Endothelial cell of umbilical vein (primary cell): ENCODE results near the gene FASLG. TPM values are rescaled to one million over a fixed set of nuclear protein-coding genes. Genes with fewer than 3 reads are reported as not detected.

Source experiments
- BruUV-seq: library from RNA; stranded (reverse); fragments of 400-500 nt; replicated peaks from 2 replicates; lab custom pipeline; 2021; lab: Mats Ljungman, UMichigan
- CTCF ChIA-PET: fragments of 300-600, 350-600 bp; sonication (Branson Sonifier 250); formaldehyde crosslinking; loops from one replicate; lab custom pipeline; 2021; ENCODE audit warnings: antibody characterized with exemption, inconsistent platforms; lab: Charles Lee
- POLR2A ChIA-PET: fragments of 300-600, 350-600 bp; sonication (Branson Sonifier 250); formaldehyde crosslinking; loops from one replicate; lab custom pipeline; 2021; ENCODE audit warnings: antibody characterized with exemption, inconsistent platforms; lab: Charles Lee
- DNase-seq: peaks from one replicate; pipeline ENCODE4 v3.0.0-alpha.2; 2011; ENCODE audit warnings: low read depth, low spot score
- FAIRE-seq: peaks from 2 replicates; lab custom pipeline; 2011; peaks lifted over from hg19 to GRCh38; lab: Jason Lieb, UNC
- H2AFZ ChIP-seq: 2 replicates; pipeline ENCODE4 v1.6.0; 2012; ENCODE audit warnings: low read depth, low read length, control low read depth, inconsistent platforms
- H3K27ac ChIP-seq: 2 replicates; pipeline ENCODE4 v1.5.1; 2011; ENCODE audit warnings: low read depth, mild to moderate bottlenecking, control low read depth, low read length, moderate library complexity; ENCODE audit not compliant: insufficient read depth
- H3K27me3 ChIP-seq, 2 experiments: 2 replicates each; pipeline versions ENCODE4 v1.6.0 to v1.6.1; 2011; ENCODE audit warnings: low read length in 2 of 2, mixed read lengths in 1 of 2; ENCODE audit not compliant: control insufficient read depth in 2 of 2, insufficient read depth in 2 of 2
- H3K36me3 ChIP-seq, 2 experiments: 2 replicates in 1 of 2; 3 replicates in 1 of 2; pipeline ENCODE4 v1.5.1; 2011; ENCODE audit warnings: low read length in 2 of 2, mild to moderate bottlenecking in 1 of 2, moderate library complexity in 1 of 2; ENCODE audit not compliant: control insufficient read depth in 2 of 2, insufficient read depth in 2 of 2; ENCODE audit errors: extremely low read depth in 1 of 2
- H3K4me1 ChIP-seq: 3 replicates; pipeline ENCODE4 v1.5.1; 2011; ENCODE audit warnings: mild to moderate bottlenecking, low read length; ENCODE audit not compliant: control insufficient read depth, insufficient read depth; ENCODE audit errors: extremely low read depth
- H3K4me2 ChIP-seq: 2 replicates; pipeline ENCODE4 v1.6.1; 2011; ENCODE audit warnings: low read length, control low read depth, mixed read lengths; ENCODE audit not compliant: insufficient read depth
- H3K4me3 ChIP-seq, 3 experiments: fragments of 200-600 bp in 1 of 3; sonication (generic), shearing (Covaris generic) in 1 of 3; replicated peaks in 1 of 3; 2 replicates each; pipeline ENCODE4 v1.5.1; 2011 to 2016; ENCODE audit warnings: control low read depth in 3 of 3, low read length in 3 of 3, mild to moderate bottlenecking in 2 of 3, inconsistent platforms in 1 of 3, low read depth in 1 of 3, moderate library complexity in 1 of 3; ENCODE audit not compliant: insufficient read depth in 1 of 3
- H3K79me2 ChIP-seq: 2 replicates; pipeline ENCODE4 v1.6.0; 2012; ENCODE audit warnings: low read length, inconsistent platforms; ENCODE audit not compliant: control insufficient read depth, insufficient read depth
- H3K9ac ChIP-seq: replicated peaks from 2 replicates; pipeline ENCODE3; 2011; ENCODE audit warnings: low read length, control low read depth; ENCODE audit not compliant: insufficient read depth; ENCODE audit errors: extremely low read depth
- H3K9me1 ChIP-seq: replicated peaks from 3 replicates; pipeline ENCODE4 v1.6.0; 2011; ENCODE audit warnings: mild to moderate bottlenecking, low read length; ENCODE audit not compliant: control insufficient read depth, insufficient read depth; ENCODE audit errors: extremely low read depth
- H3K9me3 ChIP-seq: replicated peaks from 2 replicates; pipeline ENCODE4 v1.5.1; 2012; ENCODE audit warnings: low read length, inconsistent platforms; ENCODE audit not compliant: control insufficient read depth, insufficient read depth
- H4K20me1 ChIP-seq: replicated peaks from 2 replicates; pipeline ENCODE3; 2011; ENCODE audit warnings: mild to moderate bottlenecking, low read length; ENCODE audit not compliant: control insufficient read depth, insufficient read depth; ENCODE audit errors: extremely low read depth
- CTCF ChIP-seq, 2 donors: IDR thresholded peaks; 1 replicate in 1 of 2; 2 replicates in 1 of 2; pipeline ENCODE4 v1.5.1; 2011; ENCODE audit warnings: low read length in 2 of 2, mild to moderate bottlenecking in 2 of 2, moderate library complexity in 2 of 2, control low read depth in 1 of 2, inconsistent platforms in 1 of 2, low read depth in 1 of 2; ENCODE audit not compliant: insufficient read depth in 1 of 2; ENCODE audit errors: extremely low read depth in 1 of 2
- EZH2 ChIP-seq: IDR thresholded peaks from 2 replicates; pipeline ENCODE4 v1.6.1; 2012; ENCODE audit warnings: borderline replicate concordance, low read depth, mild to moderate bottlenecking, moderate library complexity, low read length, inconsistent platforms; ENCODE audit not compliant: severe bottlenecking
- FOS ChIP-seq: IDR thresholded peaks from 2 replicates; pipeline ENCODE4 v1.6.1; 2011; ENCODE audit warnings: mild to moderate bottlenecking, low read length, moderate library complexity, borderline replicate concordance; ENCODE audit not compliant: insufficient read depth
- GATA2 ChIP-seq: IDR thresholded peaks from 2 replicates; pipeline ENCODE4 v1.7.0; 2011; ENCODE audit warnings: low read depth, mild to moderate bottlenecking, moderate library complexity, mixed read lengths, low read length; ENCODE audit not compliant: insufficient read length, insufficient read depth
- JUN ChIP-seq: IDR thresholded peaks from 2 replicates; pipeline ENCODE4 v1.6.1; 2011; ENCODE audit warnings: borderline replicate concordance, low read depth; ENCODE audit not compliant: insufficient read length, insufficient read depth
- MAX ChIP-seq: IDR thresholded peaks from 2 replicates; pipeline ENCODE4 v1.6.1; 2011; ENCODE audit not compliant: insufficient read depth, insufficient read length
- MYC ChIP-seq: IDR thresholded peaks from one replicate; pipeline ENCODE4 v1.6.1; 2011; ENCODE audit warnings: mild to moderate bottlenecking, low read depth, low read length
- POLR2A ChIP-seq: IDR thresholded peaks from 2 replicates; pipeline ENCODE4 v1.6.1; 2012; ENCODE audit warnings: low read depth, mild to moderate bottlenecking, control low read depth, low read length
- POLR2AphosphoS5 ChIP-seq: IDR thresholded peaks from 2 replicates; pipeline ENCODE4 v1.6.1; 2012; ENCODE audit warnings: low read depth, mild to moderate bottlenecking, control low read depth, low read length, moderate library complexity; ENCODE audit not compliant: insufficient read depth
- dilution Hi-C: fragments of 300-500 bp; cut with MboI; formaldehyde crosslinking; loops from one replicate; pipeline ENCODE4 v1.15.0; 2019; ENCODE audit warnings: low sequenced_read_pairs; ENCODE audit not compliant: extremely low pct_ligation_motif_present
- intact Hi-C: fragments of 100-400 bp; cut with micrococcal nuclease; formaldehyde crosslinking; loops from one replicate; pipeline ENCODE4 v1.10.0; 2022
- polyA plus RNA-seq, 4 experiments: library from polyadenylated mRNA; depleted of rRNA in 3 of 4; stranded (reverse) in 3 of 4; unstranded in 1 of 4; fragments of >200 nt; gene quantifications; 2 replicates each; pipeline versions ENCODE4 v1.2.1 to v1.2.3, GENCODE V29; 2011 to 2012; ENCODE audit warnings: missing spikeins in 1 of 4
- total RNA-seq: library from RNA; stranded (reverse); gene quantifications from 2 replicates; pipeline ENCODE4 v1.2.3, GENCODE V29; 2021

FASLG gene
- total and polyA plus RNA-seq, 2 donors (not counting 3 experiments of a cell fraction or from before 2014, with no cell fraction given): not detected

GRCh38 chr1:172647110-172647564 is 11.8 kb upstream of the FASLG start:
- no TSS peak for BruUV-seq
- DNase-seq: no peak
- Histone ChIP-seq H3K9ac (no peak overlapping the region), H3K27ac (no peak overlapping the region), H2AFZ (no peak overlapping the region), H3K4me2 (no peak overlapping the region), H3K79me2 (no peaks in the 10 kb centered on the region), H3K9me3 (no peaks in the 10 kb centered on the region), H3K36me3 (no peaks in the 10 kb centered on the region), H3K9me1 (no peaks in the 10 kb centered on the region), H4K20me1 (no peaks in the 10 kb centered on the region), H3K27me3 (no peaks in the 10 kb centered on the region), H3K4me3 (no peak overlapping the region), H3K4me1 (peaks cover 10% of the 10 kb centered on the region)
- intact Hi-C loops (no loop called here), dilution Hi-C loops (no loop called here)
- POLR2A ChIA-PET: no interaction called here
- TF ChIP-seq EZH2 (no peak), FOS (no peak), MAX (no peak), CTCF (IDR thresholded peaks at IDR 0.05; ENCODE audit: extremely low read depth in 1 of 2, insufficient read depth in 1 of 2, low read depth in 1 of 2, low read length in 2 of 2) (no peak), POLR2A (no peak), POLR2AphosphoS5 (no peak), JUN (no peak), GATA2 (no peak), MYC (no peak)
- CTCF ChIA-PET: no interaction called here
- FAIRE-seq: no peak
